Measurements from ENCODE around the gene RTP3.

RTP3 gene

GRCh38 chr3:46497556-46498265 is at the start of gene RTP3:
TSS of gene RTP3 (plus strand) at chr3:46497976. CDS start at chr3:46498063, 87 bp downstream.
- no peak for DNase-seq (ENCODE audit: low read depth in 2 of 2, low spot score in 1 of 2)

DNA sequence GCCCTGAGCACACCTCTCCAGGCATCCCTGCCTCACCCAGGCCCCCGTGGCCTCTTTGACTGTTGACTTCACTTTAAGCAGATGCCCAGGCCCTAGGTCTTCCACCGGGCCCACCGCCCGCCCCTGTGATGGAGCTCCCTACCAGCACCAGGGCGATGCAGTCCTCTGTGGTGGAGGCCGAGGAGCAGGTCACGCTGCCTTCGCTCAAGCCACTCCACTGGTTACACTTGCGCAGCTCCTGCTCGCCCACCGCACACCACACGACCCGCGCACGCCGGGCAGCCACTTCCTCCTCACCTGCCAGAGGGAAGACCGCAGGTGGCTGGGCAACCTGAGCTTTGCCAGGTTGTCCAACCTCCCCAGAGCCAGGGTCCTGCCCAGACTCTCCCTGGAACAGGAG is 49.1 kb upstream of the RTP3 start:
- DNase-seq (ENCODE audit: low read depth in 2 of 2, low spot score in 1 of 2) = no peak

- DNase-seq (ENCODE audit: low read depth in 2 of 2, low spot score in 1 of 2) = no peak
Observed at GRCh38 chr3:46449755-46450552, 47.8 kb upstream of the RTP3 start.

DNA sequence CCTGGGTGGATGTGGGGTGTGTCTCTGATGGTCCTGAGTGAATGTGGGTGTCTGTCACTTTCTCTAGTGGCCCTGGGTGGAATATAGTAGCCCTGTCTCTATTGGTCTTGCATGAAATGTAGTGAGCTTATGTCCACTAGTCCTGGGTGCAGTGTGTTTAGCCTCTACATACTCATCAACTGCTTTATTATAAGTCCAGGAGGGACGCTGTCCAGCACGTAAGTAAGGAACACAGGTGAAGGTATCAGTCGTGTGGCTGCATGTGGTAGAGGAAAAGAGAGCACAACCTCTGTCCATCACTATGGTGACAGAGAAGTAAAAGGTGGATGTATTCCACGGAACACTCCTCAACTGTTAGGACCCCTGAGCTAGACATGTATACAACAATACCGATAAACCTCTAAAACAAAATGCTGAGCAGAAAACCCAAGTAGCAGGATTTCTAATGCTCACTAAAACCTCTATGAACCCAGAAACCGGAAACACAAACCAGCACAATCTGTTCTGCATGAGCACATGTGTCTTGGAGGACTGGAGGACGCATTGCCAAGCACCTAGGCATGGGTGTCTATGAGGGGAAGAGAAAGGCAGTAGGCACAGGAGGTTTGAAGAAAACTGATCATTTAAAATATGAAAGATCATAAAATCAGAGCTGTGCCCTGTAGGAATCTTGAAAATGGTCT is 44.1 kb upstream of the RTP3 start:
- no peak for DNase-seq (ENCODE audit: low read depth in 2 of 2, low spot score in 1 of 2)

GRCh38 chr3:46454209-46454595 is 43.6 kb upstream of the RTP3 start:
- DNase-seq (ENCODE audit: low read depth in 2 of 2, low spot score in 1 of 2) = no peak

DNA sequence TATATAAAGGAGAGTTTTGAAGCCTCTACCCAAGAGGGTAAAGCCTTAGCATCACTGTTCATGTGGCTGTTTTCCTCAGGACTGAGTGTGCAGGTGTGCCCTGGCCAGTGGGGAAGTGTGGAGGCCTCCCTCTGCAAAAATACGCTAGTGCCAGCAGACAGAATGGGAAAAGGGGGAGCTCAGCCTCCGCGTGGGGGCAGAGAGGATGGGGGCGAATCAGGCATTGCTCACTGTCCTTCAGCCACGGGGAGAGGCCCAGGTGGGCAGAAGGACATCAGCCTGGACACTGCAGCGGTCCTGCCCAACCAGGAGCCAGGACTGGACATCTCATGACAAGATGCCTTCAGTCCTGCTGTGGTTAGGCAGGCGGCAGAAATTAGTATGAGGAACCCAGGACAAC is 43.2 kb upstream of the RTP3 start:
- no peak for DNase-seq (ENCODE audit: low read depth in 2 of 2, low spot score in 1 of 2)

GRCh38 chr3:46455231-46456115 is 42.3 kb upstream of the RTP3 start:
- DNase-seq (ENCODE audit: low read depth in 2 of 2, low spot score in 1 of 2) = no peak

DNA sequence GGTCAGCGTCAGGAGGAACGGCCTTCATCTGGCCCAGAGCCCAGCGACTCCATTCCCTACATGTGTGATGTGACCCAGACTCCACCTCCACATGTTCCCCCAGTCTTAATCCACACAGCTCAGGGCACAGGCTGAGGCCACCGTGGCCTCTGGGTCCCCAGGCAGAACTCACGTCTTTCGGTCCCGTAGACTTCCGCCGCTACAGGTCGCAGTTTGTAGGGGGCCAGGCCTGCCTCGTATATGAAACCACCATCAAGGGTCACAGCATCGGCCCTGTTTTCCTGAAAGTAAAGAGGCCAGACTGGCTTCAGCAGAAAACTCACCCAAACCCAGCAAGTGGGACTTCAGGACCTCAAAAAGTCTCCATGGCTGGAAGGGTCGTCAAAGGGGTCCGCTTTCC is 41.7 kb upstream of the RTP3 start:
- no peak for DNase-seq (ENCODE audit: low read depth in 2 of 2, low spot score in 1 of 2)

GRCh38 chr3:46460051-46460450 is 37.7 kb upstream of the RTP3 start:
- DNase-seq (ENCODE audit: low read depth in 2 of 2, low spot score in 1 of 2) = no peak

- no peak for DNase-seq (ENCODE audit: low read depth in 2 of 2, low spot score in 1 of 2)
Observed at GRCh38 chr3:46462111-46462510, 35.7 kb upstream of the RTP3 start.

- DNase-seq (ENCODE audit: low read depth in 2 of 2, low spot score in 1 of 2) = no peak
Observed at GRCh38 chr3:46462511-46462910, 35.3 kb upstream of the RTP3 start.

DNA sequence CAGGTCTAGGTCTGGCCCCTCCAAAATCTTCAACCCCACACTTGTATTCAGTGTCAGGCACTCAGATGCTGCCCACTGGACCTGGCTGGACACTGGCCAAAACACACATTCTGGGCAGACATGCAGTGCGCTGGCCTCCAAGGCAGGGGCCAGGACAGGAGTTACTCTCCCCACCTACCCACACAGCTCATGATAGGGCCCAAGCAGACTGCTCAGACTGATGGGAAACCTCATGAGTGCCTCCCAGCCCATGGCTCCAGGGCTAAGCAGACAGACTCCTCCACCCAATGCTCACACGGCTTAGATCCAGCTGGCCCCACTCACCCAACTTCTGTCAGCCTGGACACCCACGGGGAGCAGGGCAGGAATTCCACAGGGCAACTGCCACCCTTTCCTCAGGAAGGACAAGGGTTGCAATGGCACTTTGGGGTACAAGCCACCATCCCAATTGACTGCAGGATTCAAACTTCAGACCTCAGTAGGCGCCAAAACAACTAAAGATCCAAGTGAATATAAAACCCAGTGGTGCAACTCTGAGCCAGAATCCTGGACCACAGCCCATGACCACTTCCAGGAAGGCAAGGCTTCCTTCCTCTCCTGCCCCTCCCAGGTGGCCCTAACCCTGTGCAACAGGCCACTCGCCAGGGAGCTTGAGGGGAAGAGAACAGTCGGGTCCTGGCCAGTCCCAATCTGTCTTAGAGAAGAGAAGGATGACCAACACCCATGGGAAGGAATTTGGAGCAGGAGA is 34.5 kb upstream of the RTP3 start:
- no peak for DNase-seq (ENCODE audit: low read depth in 2 of 2, low spot score in 1 of 2)

- DNase-seq (ENCODE audit: low read depth in 2 of 2, low spot score in 1 of 2) = no peak
Observed at GRCh38 chr3:46463868-46464241, 33.9 kb upstream of the RTP3 start.

GRCh38 chr3:46464326-46465195 is 33.2 kb upstream of the RTP3 start, which contains the start of gene LTF:
TSS of gene LTF (minus strand) at chr3:46464905. CDS start at chr3:46464867, 38 bp downstream.
- no peak for DNase-seq (ENCODE audit: low read depth in 2 of 2, low spot score in 1 of 2)

DNA sequence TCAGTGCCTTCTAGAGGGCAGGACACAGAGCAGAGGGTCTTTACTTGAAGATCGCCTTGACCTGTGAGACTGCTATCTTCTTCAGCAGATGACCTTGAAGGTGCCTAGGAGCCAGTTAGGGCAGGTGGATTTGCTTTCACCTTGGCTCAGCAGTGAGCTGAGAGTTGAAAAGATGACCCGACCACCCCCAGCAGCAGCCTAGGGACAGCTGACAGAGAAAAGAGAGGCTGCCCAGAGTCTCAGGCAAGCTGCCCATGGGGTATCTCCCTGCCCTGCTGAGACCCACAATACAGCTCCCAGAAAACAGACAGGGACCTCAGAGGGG is 32.6 kb upstream of the RTP3 start:
- DNase-seq (ENCODE audit: low read depth in 2 of 2, low spot score in 1 of 2) = no peak

- no peak for DNase-seq (ENCODE audit: low read depth in 2 of 2, low spot score in 1 of 2)
Observed at GRCh38 chr3:46466273-46466672, 31.5 kb upstream of the RTP3 start.

DNA sequence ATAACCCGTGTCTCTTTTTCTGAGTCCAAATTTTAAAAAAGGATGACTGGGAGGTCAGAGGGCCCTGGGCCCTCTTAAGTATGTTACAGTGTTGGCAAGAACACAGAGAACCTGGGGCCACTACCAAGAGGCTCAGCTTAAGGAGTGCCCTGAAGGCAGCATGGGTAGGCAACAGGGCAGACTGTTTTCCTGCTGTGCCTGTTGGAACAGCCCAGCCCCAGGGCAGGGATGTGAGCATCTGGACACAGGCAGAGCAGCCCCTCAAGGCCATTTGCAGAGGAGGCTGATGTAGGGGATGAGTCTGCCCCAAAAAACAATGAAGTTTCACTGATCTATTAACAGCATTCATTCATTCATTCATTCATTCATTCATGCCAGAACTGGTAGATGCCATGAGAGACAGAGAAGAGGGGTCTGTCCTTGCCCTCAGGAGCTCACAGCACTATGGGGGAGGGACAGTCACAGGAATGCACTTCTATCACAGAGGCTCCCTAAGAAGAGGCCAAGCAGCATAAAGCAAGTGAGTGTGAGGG is 30.8 kb upstream of the RTP3 start:
- no peak for DNase-seq (ENCODE audit: low read depth in 2 of 2, low spot score in 1 of 2)

- no peak for DNase-seq (ENCODE audit: low read depth in 2 of 2, low spot score in 1 of 2)
Observed at GRCh38 chr3:46467562-46467961, 30.2 kb upstream of the RTP3 start.

Measured in stimulated activated CD8-positive, alpha-beta memory T cell treated with anti-CD3 and anti-CD28 coated beads, Interleukin-4, amount 100 ng/mL, for 4 hours (primary cell).